A673 (cell line): Measurements from ENCODE around the gene NAPA. TPM values are rescaled to one million over a fixed set of nuclear protein-coding genes. Genes with fewer than 3 reads are reported as not detected.

ENCODE experiments used
- BruUV-seq: library from RNA; stranded (reverse); fragments of 400-500 nt; replicated peaks from 2 replicates; lab custom pipeline; 2021; lab: Mats Ljungman, UMichigan
- CTCF ChIA-PET: fragments of 300-600 bp; sonication (Branson Sonifier 250); formaldehyde crosslinking; loops from one replicate; lab custom pipeline; 2022; ENCODE audit warnings: antibody characterized with exemption; lab: Charles Lee
- POLR2A ChIA-PET: fragments of 300-600 bp; sonication (Branson Sonifier 250); formaldehyde crosslinking; loops from one replicate; lab custom pipeline; 2022; ENCODE audit warnings: antibody characterized with exemption; ENCODE audit not compliant: low non-redundant PET; lab: Charles Lee
- DNase-seq: peaks from one replicate; pipeline ENCODE4 v3.0.0-alpha.2; 2015; ENCODE audit warnings: low spot score
- H3K27ac ChIP-seq: fragments of 200-600 bp; sonication (generic); 2 replicates; pipeline ENCODE4 v1.5.1; 2016; ENCODE audit warnings: mixed run types, low read depth, mild to moderate bottlenecking, mixed read lengths, antibody characterized with exemption, low read length; ENCODE audit not compliant: poor library complexity, severe bottlenecking
- H3K27me3 ChIP-seq: fragments of 200-600 bp; sonication (generic); replicated peaks from 2 replicates; pipeline ENCODE4 v1.6.1; 2017; ENCODE audit warnings: mixed run types, low read depth, mild to moderate bottlenecking, mixed read lengths, antibody characterized with exemption, low read length; ENCODE audit not compliant: insufficient read depth, poor library complexity
- H3K36me3 ChIP-seq: fragments of 200-600 bp; sonication (generic); 2 replicates; pipeline ENCODE4 v1.6.1; 2016; ENCODE audit warnings: mixed run types, mild to moderate bottlenecking, mixed read lengths, antibody characterized with exemption, low read length; ENCODE audit not compliant: insufficient read depth, poor library complexity, severe bottlenecking
- H3K4me1 ChIP-seq: fragments of 200-600 bp; sonication (generic); 2 replicates; pipeline ENCODE4 v1.6.1; 2017; ENCODE audit warnings: mixed run types, mild to moderate bottlenecking, mixed read lengths, antibody characterized with exemption, low read length; ENCODE audit not compliant: insufficient read depth, poor library complexity, severe bottlenecking
- H3K4me3 ChIP-seq: fragments of 200-600 bp; sonication (generic); 2 replicates; pipeline ENCODE4 v1.5.1; 2016; ENCODE audit warnings: low read depth, mixed run types, mild to moderate bottlenecking, mixed read lengths, low read length; ENCODE audit not compliant: poor library complexity, severe bottlenecking
- H3K9me3 ChIP-seq: fragments of 200-600 bp; sonication (generic); 2 replicates; pipeline ENCODE4 v1.6.1; 2016; ENCODE audit warnings: mixed run types, low read depth, mild to moderate bottlenecking, mixed read lengths, antibody characterized with exemption, low read length; ENCODE audit not compliant: poor library complexity, severe bottlenecking
- CTCF ChIP-seq: fragments of 300-800, 200-600 bp; sonication (generic); conservative IDR thresholded peaks from 2 replicates; pipeline ENCODE4 v1.5.1; 2017; ENCODE audit warnings: low read depth, mild to moderate bottlenecking, antibody characterized with exemption, low read length, moderate library complexity, mixed read lengths
- EZH2 ChIP-seq: fragments of 200-600 bp; sonication (generic); IDR thresholded peaks from 2 replicates; pipeline ENCODE4 v1.6.1; 2017; ENCODE audit warnings: borderline replicate concordance, low read depth, mild to moderate bottlenecking, mixed read lengths, antibody characterized with exemption, low read length; ENCODE audit not compliant: poor library complexity, severe bottlenecking
- intact Hi-C: fragments of 100-400 bp; cut with micrococcal nuclease; formaldehyde crosslinking; loops from one replicate; pipeline ENCODE4 v1.10.0; 2022; ENCODE audit not compliant: unreplicated experiment
- total RNA-seq: library from RNA; stranded (reverse); gene quantifications from 2 replicates; pipeline ENCODE4 v1.2.3, GENCODE V29; 2021

Gene NAPA
- total RNA-seq, 1 experiment from 2014 or later, result 90.9 TPM

- Histone ChIP-seq H3K9me3 (no peaks in the 10 kb centered on the region), H3K27me3 (no peaks in the 10 kb centered on the region), H3K27ac (no peak overlapping the region), H3K4me3 (no peak overlapping the region), H3K36me3 (no peaks in the 10 kb centered on the region), H3K4me1 (no peaks in the 10 kb centered on the region)
- BruUV-seq, result no TSS peak
- CTCF ChIA-PET, result no interaction called here
- intact Hi-C loops, result no loop called here
- TF ChIP-seq CTCF, result no peak
- TF ChIP-seq EZH2, result no peak
- POLR2A ChIA-PET, result no interaction called here
- DNase-seq, result no peak
Measured at GRCh38 chr19:47464675-47465419, 50.0 kb downstream of the NAPA start.

GRCh38 chr19:47461876-47462275, 53.0 kb downstream of the NAPA start:
- Histone ChIP-seq H3K4me3 (no peak overlapping the region), H3K36me3 (no peaks in the 10 kb centered on the region), H3K4me1 (no peaks in the 10 kb centered on the region), H3K9me3 (no peaks in the 10 kb centered on the region), H3K27me3 (no peaks in the 10 kb centered on the region), H3K27ac (no peak overlapping the region)
- no TSS peak for BruUV-seq
- TF ChIP-seq EZH2, result no peak
- TF ChIP-seq CTCF, result no peak
- intact Hi-C loops, result no loop called here
- CTCF ChIA-PET, result no interaction called here
- no peak for DNase-seq
- POLR2A ChIA-PET, result no interaction called here

- Histone ChIP-seq H3K4me3 (no peak overlapping the region), H3K27me3 (no peaks in the 10 kb centered on the region), H3K4me1 (no peaks in the 10 kb centered on the region), H3K9me3 (peaks cover 8% of the 10 kb centered on the region), H3K36me3 (no peaks in the 10 kb centered on the region), H3K27ac (no peak overlapping the region)
- POLR2A ChIA-PET, result no interaction called here
- no TSS peak for BruUV-seq
- intact Hi-C loops, result no loop called here
- CTCF ChIA-PET, result no interaction called here
- TF ChIP-seq EZH2, result no peak
- TF ChIP-seq CTCF, result no peak
- no peak for DNase-seq
Measured at GRCh38 chr19:47459477-47459876, 55.4 kb downstream of the NAPA start.
